Right lobe of liver (tissue), 6 donors: ENCODE data around the gene RIMS4. TPM values are rescaled to one million over a fixed set of nuclear protein-coding genes. Genes with fewer than 3 reads are reported as not detected.

ENCODE experiments used
- ATAC-seq, 4 donors: fragments of 200-7000 bp; cut with Tn5 transposase; one replicate each; pipeline ENCODE4 v1.9.1; 2020; ENCODE audit warnings: mild to moderate bottlenecking in 4 of 4, moderate library complexity in 4 of 4
- DNase-seq, 3 donors: peaks; one replicate each; pipeline ENCODE4 v3.0.0-alpha.2; 2020
- H3K27ac ChIP-seq, 3 donors: fragments of 200-600 bp; one replicate each; pipeline ENCODE4 v1.8.0; 2022
- H3K27me3 ChIP-seq, 2 donors: fragments of 200-600 bp; one replicate each; pipeline ENCODE4 v1.8.0; 2022
- H3K36me3 ChIP-seq, 4 donors: fragments of 200-600 bp; sonication (generic) in 1 of 4; one replicate each; pipeline versions ENCODE4 v1.5.1 to v1.8.0; 2017 to 2022; ENCODE audit warnings: control low read depth in 1 of 4
- H3K4me1 ChIP-seq, 4 donors: fragments of 200-600 bp; sonication (generic) in 1 of 4; one replicate each; pipeline versions ENCODE4 v1.5.1 to v1.8.0; 2017 to 2022; ENCODE audit warnings: control low read depth in 1 of 4
- H3K4me3 ChIP-seq, 3 donors: fragments of 200-600 bp; one replicate each; pipeline ENCODE4 v1.8.0; 2022
- H3K9me3 ChIP-seq, 4 donors: fragments of 200-600 bp; sonication (generic) in 1 of 4; one replicate each; pipeline versions ENCODE4 v1.5.1 to v1.8.0; 2017 to 2022; ENCODE audit warnings: control low read depth in 1 of 4
- CTCF ChIP-seq, 4 donors: fragments of 200-600 bp in 3 of 4; fragments of 450-650 bp in 1 of 4; IDR thresholded peaks; one replicate each; pipeline versions ENCODE4 v1.5.1 to v1.8.0; 2016 to 2022; ENCODE audit warnings: antibody characterized with exemption in 4 of 4, mild to moderate bottlenecking in 2 of 4
- POLR2A ChIP-seq: fragments of 450-650 bp; IDR thresholded peaks from one replicate; pipeline ENCODE4 v1.6.1; 2017; ENCODE audit warnings: antibody characterized with exemption, mild to moderate bottlenecking
- WGBS: methylation state at CpG from one replicate; pipeline ENCODE4 v1.1.6; 2018; ENCODE audit warnings: low coverage, low lambda C conversion rate; ENCODE audit not compliant: insufficient coverage; ENCODE audit errors: missing lambda C conversion rate; 5-methylcytosine and 5-hydroxymethylcytosine counted together
- intact Hi-C, 2 donors: fragments of 100-400 bp; cut with DNase I; formaldehyde crosslinking; loops; one replicate each; pipeline versions ENCODE4 v1.11.2 to v1.14.1; 2022
- total RNA-seq, 6 experiments: library from RNA; depleted of rRNA in 2 of 6; stranded (reverse); fragments of >200 nt in 2 of 6; fragmentation: NEBNext Ultra II Directional in 3 of 6; extraction: Animal tissue kit (Norgen Biotek cat#: 25700) in 3 of 6; gene quantifications; one replicate each; pipeline versions ENCODE4 v1.1.0 to v1.2.4, GENCODE V29; 2016 to 2023
- donor health status: DM: no; HTN: yes; CAD: no.
- donor health status: DM: no; HTN: no; CAD: no.
- donor health status: DM: no; HTN: no; CAD: no.
- donor health status: DM: no; HTN: yes; CAD: no.
- donor health status: DM: no; HTN: yes; CAD: no.

Gene RIMS4
- total RNA-seq, 6 experiments from 2014 or later: not detected

DNA sequence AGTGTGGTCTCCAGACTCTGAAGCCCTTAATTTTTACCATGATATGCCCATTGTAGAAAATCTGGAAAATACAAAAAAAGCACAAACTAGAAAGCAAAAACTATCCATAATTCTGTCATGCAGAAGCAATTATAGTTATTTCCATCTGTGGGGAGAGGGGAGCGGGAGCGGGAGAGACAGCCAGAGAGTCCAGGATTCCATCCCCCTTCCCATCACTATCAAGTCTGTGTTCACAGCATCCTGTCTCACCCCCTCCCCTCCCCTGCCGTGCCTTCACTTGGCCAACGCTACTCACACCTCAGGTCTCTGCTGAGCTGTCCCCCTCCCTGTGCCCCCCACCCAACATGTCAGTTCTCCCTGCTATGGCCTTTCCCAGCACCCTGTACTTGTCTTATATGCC is 14.5 kb downstream of the RIMS4 start:
- DNase-seq: no peak
- no peak for TF ChIP-seq POLR2A
- TF ChIP-seq CTCF (IDR thresholded peaks at IDR 0.05): no peak
- H3K27me3 ChIP-seq: no peaks in the 10 kb centered on the region
- no peaks in the 10 kb centered on the region for H3K4me1 ChIP-seq
- 47% methylated on average over 4 of the region's 4 CpGs for WGBS
- ATAC-seq: no peak
- intact Hi-C loops: no loop called here
- no peaks in the 10 kb centered on the region for H3K36me3 ChIP-seq
- H3K9me3 ChIP-seq: no peaks in the 10 kb centered on the region
- no peak overlapping the region for H3K27ac ChIP-seq
- H3K4me3 ChIP-seq: no peak overlapping the region

- Histone ChIP-seq H3K9me3 (no peaks in the 10 kb centered on the region), H3K27me3 (no peaks in the 10 kb centered on the region), H3K27ac (no peak overlapping the region), H3K4me3 (no peak overlapping the region), H3K4me1 (no peaks in the 10 kb centered on the region), H3K36me3 (no peaks in the 10 kb centered on the region)
- ATAC-seq (no peak), DNase-seq (no peak)
- TF ChIP-seq CTCF (IDR thresholded peaks at IDR 0.05) (no peak), POLR2A (no peak)
- 40% methylated on average over 3 of the region's 7 CpGs for WGBS
- intact Hi-C loops: no loop called here
Observed at GRCh38 chr20:44792796-44793195, 17.6 kb downstream of the RIMS4 start.

GRCh38 chr20:44790638-44791393 is 19.5 kb downstream of the RIMS4 start:
- H3K4me1 ChIP-seq: no peaks in the 10 kb centered on the region
- WGBS: 65% methylated on average over 11 of the region's 11 CpGs
- H3K36me3 ChIP-seq: no peaks in the 10 kb centered on the region
- no peak overlapping the region for H3K27ac ChIP-seq
- H3K27me3 ChIP-seq: no peaks in the 10 kb centered on the region
- no peak for TF ChIP-seq POLR2A
- no peak for TF ChIP-seq CTCF (IDR thresholded peaks at IDR 0.05)
- no peaks in the 10 kb centered on the region for H3K9me3 ChIP-seq
- H3K4me3 ChIP-seq: no peak overlapping the region
- no peak for ATAC-seq
- intact Hi-C loops: no loop called here
- no peak for DNase-seq

- no peak for TF ChIP-seq POLR2A
- TF ChIP-seq CTCF (IDR thresholded peaks at IDR 0.05): no peak
- Histone ChIP-seq H3K27ac (no peak overlapping the region), H3K9me3 (no peaks in the 10 kb centered on the region), H3K4me1 (no peaks in the 10 kb centered on the region), H3K36me3 (no peaks in the 10 kb centered on the region), H3K27me3 (no peaks in the 10 kb centered on the region), H3K4me3 (no peak overlapping the region)
- 51% methylated on average over 10 of the region's 10 CpGs for WGBS
- ATAC-seq (no peak), DNase-seq (no peak)
- intact Hi-C loops: no loop called here
Observed at GRCh38 chr20:44788706-44789456, 21.5 kb downstream of the RIMS4 start.
